ENCODE data around the gene GPR142. TPM values are rescaled to one million over a fixed set of nuclear protein-coding genes. Genes with fewer than 3 reads are reported as not detected.

The GPR142 gene
- total and polyA plus RNA-seq, 2 of the 8 experiments (the other 6 are each of a cell fraction or from before 2014, with no cell fraction given) = 0.05 TPM; not detected in 1

DNA sequence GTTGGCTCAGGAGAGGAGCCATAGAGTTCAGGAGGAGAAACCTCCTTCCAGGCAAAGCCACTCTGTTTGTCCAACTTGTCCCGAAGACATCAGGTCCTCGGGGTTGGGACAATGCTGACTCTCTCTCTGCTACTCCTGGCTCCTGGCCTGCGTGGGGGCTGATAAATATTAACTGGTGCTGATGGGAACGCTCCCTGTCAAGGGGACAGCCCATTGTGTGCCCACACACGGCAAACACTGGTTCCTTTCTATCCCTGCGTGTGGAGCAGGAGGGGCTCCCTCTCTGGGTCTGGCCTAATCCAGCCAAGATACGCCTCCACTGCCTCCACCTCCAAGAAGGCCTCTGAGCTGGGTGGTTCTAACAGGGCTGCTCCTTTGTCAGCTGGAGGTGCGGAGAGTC, 36.9 kb upstream of the GPR142 start:
- H4K20me1 ChIP-seq (replicated peaks in 1 of 2; ENCODE audit: control insufficient read depth in 1 of 2, insufficient read depth in 2 of 2, low read length in 2 of 2) = no peaks in the 10 kb centered on the region
- H3K23me2 ChIP-seq (ENCODE audit: low read depth, low read length) = peaks cover 8% of the 10 kb centered on the region
- H2AFZ ChIP-seq (ENCODE audit: low read length) = no peak overlapping the region
- no peak overlapping the region for H4K5ac ChIP-seq (ENCODE audit: insufficient read length, low read depth, low read length)
- H4K91ac ChIP-seq (replicated peaks; ENCODE audit: insufficient read length, low read length) = no peak overlapping the region
- no peak overlapping the region for H3K14ac ChIP-seq (ENCODE audit: insufficient read length)
- no peak for FAIRE-seq
- H3K79me1 ChIP-seq (ENCODE audit: low read depth, low read length) = no peaks in the 10 kb centered on the region
- WGBS, 2 experiments (ENCODE audit: extremely low coverage in 1 of 2, insufficient coverage in 1 of 2, insufficient read length in 1 of 2, insufficient replicate concordance in 2 of 2, low coverage in 1 of 2, low lambda C conversion rate in 2 of 2, missing lambda C conversion rate in 1 of 2) = 81% methylated on average over 8 of the region's 8 CpGs; no CpG with 5 or more reads in 1 of the 2 experiments
- H3K36me3 ChIP-seq (ENCODE audit: control insufficient read depth in 2 of 4, insufficient read depth in 4 of 4, low read length in 3 of 4) = no peaks in the 10 kb centered on the region
- H4K8ac ChIP-seq (ENCODE audit: extremely low read depth, insufficient read depth, low read length) = no peak overlapping the region
- H3K4me3 ChIP-seq (ENCODE audit: extremely low read depth in 1 of 4, insufficient read depth in 2 of 4, low read depth in 3 of 4, low read length in 4 of 4) = no peak overlapping the region
- H3K4me2 ChIP-seq (ENCODE audit: insufficient read depth in 1 of 2, low read depth in 2 of 2, low read length in 2 of 2) = no peak overlapping the region
- peaks cover 7 to 13% of the 10 kb centered on the region in 2 experiments; a peak in 2 of 4 replicates for H3K9me3 ChIP-seq (ENCODE audit: insufficient read depth in 2 of 2, low read depth in 1 of 2, low read length in 1 of 2)
- H3K79me2 ChIP-seq (ENCODE audit: control insufficient read depth in 1 of 2, insufficient read depth in 2 of 2, low read length in 2 of 2) = no peaks in the 10 kb centered on the region
- no peak overlapping the region for H2BK5ac ChIP-seq (ENCODE audit: low read depth, low read length)
- no peak overlapping the region for H3K23ac ChIP-seq (ENCODE audit: insufficient read length)
- no peak overlapping the region for H2AK5ac ChIP-seq (ENCODE audit: low read depth, low read length)
- no peak overlapping the region for H3K18ac ChIP-seq (ENCODE audit: extremely low read depth, low read length)
- no peak overlapping the region for H2BK20ac ChIP-seq (ENCODE audit: low read length)
- ChIA-PET CTCF (ENCODE audit: partially characterized antibody) (interaction anchor here (0.6 to 3.5 kb wide), 8 partner anchors 10 to 123 kb away, joined by 3 to 12 read pairs (median 4); no protein-coding TSS in a partner anchor), POLR2A (ENCODE audit: partially characterized antibody) (no interaction called here)
- H3K9ac ChIP-seq (replicated peaks in 1 of 4; ENCODE audit: extremely low read depth in 1 of 4, low read depth in 3 of 4, low read length in 3 of 4) = no peak overlapping the region
- H2BK12ac ChIP-seq (ENCODE audit: low read depth, low read length) = no peak overlapping the region
- no peak overlapping the region for H3K4ac ChIP-seq (replicated peaks; ENCODE audit: insufficient read length, low read depth, low read length)
- H3K56ac ChIP-seq (replicated peaks; ENCODE audit: insufficient read length, low read depth, low read length) = no peak overlapping the region
- peaks cover 6 to 20% (median 12%) of the 10 kb centered on the region in 4 experiments for H3K4me1 ChIP-seq (replicated peaks in 1 of 4; ENCODE audit: control insufficient read depth in 3 of 4, insufficient read depth in 4 of 4, low read length in 3 of 4)
- no peak overlapping the region for H2BK15ac ChIP-seq (ENCODE audit: low read length)
- no peak overlapping the region for H2BK120ac ChIP-seq (replicated peaks; ENCODE audit: low read depth, low read length)
- DNase-seq (ENCODE audit: low read depth in 1 of 2, low spot score in 2 of 2) = no peak
- H3K27ac ChIP-seq (ENCODE audit: low read depth, low read length) = no peak overlapping the region
- no peak for TF ChIP-seq HDAC6 (IDR thresholded peaks at IDR 0.05; ENCODE audit: low read depth, low read length)
- peaks cover 3 to 23% (median 18%) of the 10 kb centered on the region in 4 experiments for H3K27me3 ChIP-seq (replicated peaks in 1 of 4; ENCODE audit: control insufficient read depth in 3 of 4, extremely low read depth in 1 of 4, insufficient read depth in 3 of 4, low read length in 3 of 4)

Measured in H1 (cell line).